ENCODE data around the gene SMC6. TPM values are rescaled to one million over a fixed set of nuclear protein-coding genes. Genes with fewer than 3 reads are reported as not detected.

The SMC6 gene
- total RNA-seq, 1 experiment from 2014 or later: 40.3 TPM

DNA sequence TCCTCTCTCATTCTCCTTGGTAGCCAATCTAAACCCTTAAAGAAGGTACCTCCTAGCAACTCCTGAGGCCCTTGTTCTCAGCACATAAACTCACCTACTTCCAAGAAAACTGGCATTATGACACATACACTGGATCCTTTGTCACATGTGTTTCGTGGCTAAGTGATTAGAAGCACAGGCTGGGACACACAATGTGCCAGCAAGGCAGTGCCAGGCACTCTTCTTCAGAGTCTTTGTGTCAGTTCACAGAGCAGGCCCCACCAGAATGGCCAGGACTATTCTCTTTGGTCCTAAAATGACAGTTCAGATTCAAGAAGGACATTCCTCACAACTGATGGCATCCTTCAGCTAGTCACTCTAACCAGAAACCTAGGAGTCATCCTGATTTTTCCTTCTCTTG is 40.3 kb downstream of the SMC6 start:
- no peak overlapping the region for H2BK20ac ChIP-seq (ENCODE audit: low read depth, low read length, poor library complexity, severe bottlenecking)
- no peaks in the 10 kb centered on the region for H3K9me3 Mint-ChIP-seq
- no peak overlapping the region for H4K5ac ChIP-seq (ENCODE audit: insufficient read length, low read depth, low read length)
- H3K27ac ChIP-seq (ENCODE audit: insufficient read length, low read depth, low read length): no peak overlapping the region
- no peak overlapping the region for H2BK120ac ChIP-seq (ENCODE audit: low read depth, low read length, poor library complexity, severe bottlenecking)
- no peaks in the 10 kb centered on the region for H3K23me2 ChIP-seq (ENCODE audit: insufficient read length, low read depth, low read length, poor library complexity, severe bottlenecking)
- H3T11ph ChIP-seq (ENCODE audit: low read length): no peak overlapping the region
- no CpG with 5 or more reads among the region's 1 CpG for WGBS (ENCODE audit: extremely low coverage, insufficient read length, low lambda C conversion rate)
- no peak overlapping the region for H3K18ac ChIP-seq (ENCODE audit: insufficient read length, low read depth, low read length)
- H3K14ac ChIP-seq (ENCODE audit: insufficient read depth, low read length): no peak overlapping the region
- no peaks in the 10 kb centered on the region for H3K9me3 ChIP-seq (ENCODE audit: control insufficient read depth, low read depth, low read length)
- H4K91ac ChIP-seq (ENCODE audit: insufficient read length, low read depth, low read length): no peak overlapping the region
- H3K4me3 Mint-ChIP-seq: no peak overlapping the region
- H3K4ac ChIP-seq (ENCODE audit: low read depth, low read length): no peak overlapping the region
- no peak overlapping the region for H2AK5ac ChIP-seq (ENCODE audit: insufficient read length, low read length)
- H3K27me3 ChIP-seq (ENCODE audit: insufficient read depth, low read length): no peaks in the 10 kb centered on the region
- H2AFZ ChIP-seq (ENCODE audit: low read length): no peak overlapping the region
- H3K23ac ChIP-seq (ENCODE audit: insufficient read length, low read depth, low read length): no peak overlapping the region
- DNase-seq: no peak
- no peak overlapping the region for H4K8ac ChIP-seq (replicated peaks; ENCODE audit: insufficient read length, low read depth, low read length)
- no peaks in the 10 kb centered on the region for H3K79me2 ChIP-seq (ENCODE audit: insufficient read depth, low read length)
- H4K20me1 ChIP-seq (ENCODE audit: control insufficient read depth, insufficient read depth, insufficient read length): no peaks in the 10 kb centered on the region
- H3K56ac ChIP-seq (ENCODE audit: insufficient read length, low read depth, low read length): no peak overlapping the region
- no peak overlapping the region for H2BK5ac ChIP-seq (ENCODE audit: insufficient read length, low read length)
- no peaks in the 10 kb centered on the region for H3K79me1 ChIP-seq (ENCODE audit: insufficient read depth, low read depth, low read length, poor library complexity, severe bottlenecking)
- H3K4me2 ChIP-seq (ENCODE audit: insufficient read depth, insufficient read length, low read length): no peak overlapping the region
- no peaks in the 10 kb centered on the region for H3K4me1 ChIP-seq (ENCODE audit: insufficient read depth, low read length)
- H3K4me1 Mint-ChIP-seq: no peaks in the 10 kb centered on the region
- no peak overlapping the region for H3K27ac Mint-ChIP-seq
- H3K27me3 Mint-ChIP-seq (ENCODE audit: low read depth): no peaks in the 10 kb centered on the region; the same call in 1 of the 2 replicates
- H3K9ac ChIP-seq (ENCODE audit: extremely low read depth, insufficient read length, low read length): no peak overlapping the region
- TF ChIP-seq, protein P1, sequence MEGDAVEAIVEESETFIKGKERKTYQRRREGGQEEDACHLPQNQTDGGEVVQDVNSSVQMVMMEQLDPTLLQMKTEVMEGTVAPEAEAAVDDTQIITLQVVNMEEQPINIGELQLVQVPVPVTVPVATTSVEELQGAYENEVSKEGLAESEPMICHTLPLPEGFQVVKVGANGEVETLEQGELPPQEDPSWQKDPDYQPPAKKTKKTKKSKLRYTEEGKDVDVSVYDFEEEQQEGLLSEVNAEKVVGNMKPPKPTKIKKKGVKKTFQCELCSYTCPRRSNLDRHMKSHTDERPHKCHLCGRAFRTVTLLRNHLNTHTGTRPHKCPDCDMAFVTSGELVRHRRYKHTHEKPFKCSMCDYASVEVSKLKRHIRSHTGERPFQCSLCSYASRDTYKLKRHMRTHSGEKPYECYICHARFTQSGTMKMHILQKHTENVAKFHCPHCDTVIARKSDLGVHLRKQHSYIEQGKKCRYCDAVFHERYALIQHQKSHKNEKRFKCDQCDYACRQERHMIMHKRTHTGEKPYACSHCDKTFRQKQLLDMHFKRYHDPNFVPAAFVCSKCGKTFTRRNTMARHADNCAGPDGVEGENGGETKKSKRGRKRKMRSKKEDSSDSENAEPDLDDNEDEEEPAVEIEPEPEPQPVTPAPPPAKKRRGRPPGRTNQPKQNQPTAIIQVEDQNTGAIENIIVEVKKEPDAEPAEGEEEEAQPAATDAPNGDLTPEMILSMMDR (conservative IDR thresholded peaks at IDR 0.05): no peak
- H2BK15ac ChIP-seq (ENCODE audit: low read depth, low read length): no peak overlapping the region
- peaks cover 17 to 51% (median 49%) of the 10 kb centered on the region in 3 experiments; a peak in 5 of 7 replicates for H3K36me3 Mint-ChIP-seq (ENCODE audit: insufficient read depth in 1 of 3, low read depth in 3 of 3)
- no peak overlapping the region for H2BK12ac ChIP-seq (ENCODE audit: insufficient read length, low read depth, low read length)
